ENCODE data around the gene CRNKL1. TPM values are rescaled to one million over a fixed set of nuclear protein-coding genes. Genes with fewer than 3 reads are reported as not detected.

Gene CRNKL1
- total RNA-seq = 22.7 and 34.1 TPM in 2 replicates

DNA sequence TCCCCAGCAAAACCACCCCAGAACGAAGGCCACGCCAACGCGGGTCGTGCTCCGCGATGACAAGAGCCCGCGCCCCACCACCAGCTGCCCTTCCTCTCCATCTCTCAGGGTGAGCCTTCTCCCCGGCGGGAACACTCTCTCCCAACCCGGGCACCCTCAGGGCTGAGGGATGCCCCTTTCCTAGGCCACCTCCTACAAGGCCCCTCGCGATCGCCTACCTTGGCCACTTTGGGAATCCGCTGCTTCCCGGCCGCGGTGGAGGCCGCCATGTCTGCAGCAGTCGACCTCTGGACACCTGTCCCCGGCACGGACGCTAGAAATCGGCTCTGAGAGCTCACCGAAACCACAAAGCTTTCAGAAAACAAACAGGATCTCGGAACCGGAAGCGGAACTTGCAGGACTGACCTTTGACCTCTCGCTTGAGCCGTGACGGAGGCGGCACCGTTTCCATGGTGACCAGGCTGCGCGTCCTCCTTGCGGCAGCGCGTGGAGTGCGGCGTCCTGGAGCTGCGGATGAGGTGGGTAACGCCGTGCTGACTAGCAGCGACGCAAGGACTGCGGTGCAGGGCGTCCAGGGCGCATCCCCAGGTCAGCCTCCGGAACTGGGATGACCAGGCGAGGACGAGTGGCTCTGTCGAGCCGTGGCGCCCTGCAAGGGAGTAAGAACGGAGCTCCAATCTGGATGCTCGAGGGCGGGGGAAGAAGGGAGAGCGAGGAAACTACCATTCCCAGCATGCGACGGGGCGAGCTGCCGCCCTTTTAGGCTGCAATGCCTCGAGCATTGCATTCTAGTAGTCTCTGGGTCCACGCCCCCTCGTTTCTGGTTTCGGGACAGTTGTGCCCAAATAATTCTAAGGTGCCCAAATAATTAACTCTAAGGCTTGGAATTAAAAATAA lies at the start of gene CRNKL1, which contains the start of gene CFAP61:
CRNKL1 (minus strand) TSS at position 393 of the 897 bp plus-strand sequence; CDS start at position 269, 124 bp downstream.
CFAP61 (plus strand) TSS at position 459 of the 897 bp plus-strand sequence. CDS start 4,122 bp downstream, outside the sequence.
- peak; percentile 87 for DNase-seq (ENCODE audit: low read depth, low spot score)

DNA sequence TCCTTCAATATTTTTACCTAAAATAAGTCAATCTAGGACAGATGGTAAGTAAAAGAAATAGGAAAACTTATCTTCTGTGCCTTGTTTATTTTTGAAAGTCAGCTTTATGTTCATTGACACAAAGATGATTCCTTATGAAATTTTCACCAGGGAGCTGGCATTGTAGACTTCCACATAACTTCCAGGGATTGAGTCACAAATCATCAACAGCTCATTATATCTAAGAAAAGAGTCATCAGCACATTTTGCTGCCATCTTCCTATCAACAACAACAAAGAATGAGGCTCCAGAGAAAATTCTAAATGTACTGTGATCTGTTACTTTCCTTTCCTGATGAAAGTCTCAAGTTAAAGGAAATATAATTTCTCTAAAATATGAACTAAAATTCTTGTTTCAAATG lies 48.6 kb upstream of the CRNKL1 start:
- DNase-seq (ENCODE audit: low read depth, low spot score) = no peak

DNA sequence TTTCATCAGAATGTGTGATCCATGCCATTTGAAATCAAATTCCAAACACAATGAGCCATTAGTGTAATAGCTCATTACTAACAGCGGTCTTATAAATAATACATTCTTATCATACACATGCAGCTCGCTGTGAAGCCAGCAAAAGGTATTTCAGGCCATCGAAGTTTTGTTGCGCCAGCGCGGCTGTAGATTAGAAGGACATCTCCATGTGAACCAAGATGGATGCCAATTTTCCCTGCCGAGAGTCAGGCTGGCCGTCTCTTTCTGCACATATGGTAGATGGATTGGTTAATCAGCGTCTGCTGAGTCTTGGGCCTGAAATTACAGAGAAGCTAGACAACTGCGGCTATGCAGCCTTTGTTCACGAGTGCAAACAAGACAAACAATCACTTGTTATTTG lies 44.2 kb upstream of the CRNKL1 start:
- DNase-seq (ENCODE audit: low read depth, low spot score) = no peak

DNA sequence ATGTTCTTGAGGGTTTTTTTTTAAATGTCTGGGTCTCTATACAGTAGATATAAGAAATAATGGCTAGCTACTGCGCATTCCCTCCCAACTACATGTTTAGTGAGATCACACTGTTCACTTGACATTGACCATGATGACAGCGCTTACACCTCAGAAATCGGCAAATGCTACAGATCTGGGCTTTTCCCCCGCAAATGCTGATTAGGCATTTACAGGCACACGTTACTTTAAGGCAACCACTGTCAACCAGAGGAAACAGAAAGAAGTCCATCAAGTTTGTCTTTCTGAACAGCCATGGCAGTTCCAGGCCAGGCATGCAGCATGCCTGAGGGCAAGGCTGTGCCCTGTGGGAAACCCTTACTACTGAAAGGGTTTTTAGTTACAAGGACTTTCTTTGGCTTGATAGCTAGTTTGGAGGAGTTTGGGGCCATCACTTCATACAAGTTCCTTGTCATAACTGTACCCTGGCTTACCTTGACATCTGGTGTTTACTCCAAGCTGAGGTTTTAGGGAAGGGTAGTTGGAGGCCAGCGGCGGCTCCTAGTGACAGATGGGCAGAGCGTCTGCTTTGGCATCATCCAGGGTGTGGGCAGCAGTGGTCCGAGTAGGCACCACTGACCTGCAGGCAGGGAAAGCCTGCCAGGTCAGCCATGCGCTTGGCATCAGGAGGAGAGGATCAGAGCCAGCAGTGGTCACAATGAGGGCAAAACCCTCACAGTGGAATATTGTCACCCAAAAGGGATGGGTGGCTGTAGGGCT lies 43.0 kb upstream of the CRNKL1 start:
- DNase-seq (ENCODE audit: low read depth, low spot score) = no peak

DNA sequence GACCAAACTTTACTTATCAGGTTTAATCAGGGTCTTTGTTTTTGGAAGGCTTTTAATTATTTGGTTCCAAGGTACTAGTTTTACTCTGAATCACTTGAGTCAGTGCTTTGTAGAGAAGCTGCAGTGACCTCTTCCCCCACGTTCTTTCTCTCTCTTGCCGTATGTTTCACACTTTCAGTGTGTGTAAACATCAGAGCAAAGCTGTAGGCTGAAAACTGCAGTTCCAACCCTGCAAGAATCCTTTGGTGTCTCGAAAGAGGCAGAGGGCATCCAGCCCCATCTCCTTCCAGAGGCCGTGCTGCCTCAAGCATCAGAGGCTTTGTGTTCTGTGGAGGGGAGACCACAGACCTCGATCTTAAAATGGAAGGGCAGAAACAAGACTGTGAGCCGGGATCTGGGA lies 42.1 kb upstream of the CRNKL1 start:
- no peak for DNase-seq (ENCODE audit: low read depth, low spot score)

DNA sequence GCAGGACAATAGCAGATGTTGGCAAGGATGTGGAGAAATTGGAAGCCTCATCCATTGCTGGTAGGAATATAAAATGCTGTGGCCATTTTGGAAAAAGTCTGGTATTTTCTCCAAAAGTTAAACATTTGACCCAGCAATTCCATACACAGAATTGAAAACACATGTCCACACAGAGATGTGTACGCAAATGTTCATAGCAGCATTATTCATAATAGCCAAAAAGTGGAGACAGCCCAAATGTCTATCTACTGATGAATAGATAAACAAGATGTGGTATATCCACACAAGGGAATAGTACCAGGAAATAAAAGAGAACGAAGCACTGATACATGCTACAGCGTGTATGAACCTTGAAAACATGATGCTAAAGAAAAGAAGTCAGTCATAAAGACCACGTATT lies 40.6 kb upstream of the CRNKL1 start:
- DNase-seq (ENCODE audit: low read depth, low spot score) = no peak

DNA sequence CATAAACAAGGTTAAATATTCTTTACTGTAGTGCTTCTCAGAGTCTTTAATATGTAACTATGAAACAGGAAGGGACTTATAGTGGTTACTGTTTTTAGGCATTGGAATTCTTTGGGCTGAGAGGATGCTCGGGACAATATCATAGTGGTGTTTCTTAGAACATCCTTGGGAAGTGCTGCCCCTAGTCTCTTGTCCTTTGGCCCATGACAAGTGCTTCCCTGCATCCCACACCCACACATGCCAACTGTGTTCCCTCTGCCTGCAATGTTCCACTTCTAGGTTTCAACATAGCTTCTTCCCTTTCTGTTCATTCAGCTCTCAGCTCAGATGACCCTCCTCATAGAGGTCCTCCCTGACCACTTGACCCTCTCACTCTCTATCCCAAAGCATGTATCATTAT lies 37.7 kb upstream of the CRNKL1 start:
- DNase-seq (ENCODE audit: low read depth, low spot score) = no peak

DNA sequence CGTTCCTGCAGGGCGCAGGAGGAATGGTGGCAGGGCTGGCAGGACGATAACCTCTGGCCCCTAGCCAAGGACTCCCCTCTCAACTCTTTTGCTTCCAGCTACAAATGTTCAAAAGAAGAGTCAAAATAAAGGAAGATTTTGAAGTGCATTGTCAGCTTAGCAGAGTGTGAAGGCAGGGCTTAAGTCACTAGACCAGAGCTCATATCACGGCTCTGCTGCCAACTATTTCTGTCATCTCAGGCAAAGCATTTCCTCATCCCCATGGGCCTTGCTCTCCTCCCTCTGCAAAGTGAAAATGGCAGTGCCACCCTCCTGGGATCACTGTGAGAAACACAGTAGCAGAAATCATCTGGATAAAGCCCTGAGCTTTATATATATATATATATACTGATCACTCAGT lies 36.8 kb upstream of the CRNKL1 start:
- DNase-seq (ENCODE audit: low read depth, low spot score) = no peak

DNA sequence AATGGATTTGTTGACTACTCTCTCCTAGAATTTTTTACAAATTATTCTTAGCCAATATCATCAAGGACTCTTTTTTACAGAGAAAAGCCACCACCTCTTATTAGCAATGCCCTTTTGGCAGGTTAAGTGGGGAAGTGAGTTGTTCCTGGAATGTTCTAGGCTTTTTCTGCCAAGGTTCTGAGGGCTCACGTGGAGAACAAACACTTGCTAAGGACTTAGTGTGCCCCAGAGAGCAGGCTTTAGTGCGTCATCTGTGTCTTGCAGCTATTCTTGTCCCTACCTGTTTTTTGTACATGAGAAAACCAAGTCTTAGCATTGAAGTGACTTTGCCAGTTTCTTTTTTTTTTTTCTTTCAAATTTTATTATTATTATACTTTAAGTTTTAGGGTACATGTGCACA lies 33.5 kb upstream of the CRNKL1 start:
- no peak for DNase-seq (ENCODE audit: low read depth, low spot score)

DNA sequence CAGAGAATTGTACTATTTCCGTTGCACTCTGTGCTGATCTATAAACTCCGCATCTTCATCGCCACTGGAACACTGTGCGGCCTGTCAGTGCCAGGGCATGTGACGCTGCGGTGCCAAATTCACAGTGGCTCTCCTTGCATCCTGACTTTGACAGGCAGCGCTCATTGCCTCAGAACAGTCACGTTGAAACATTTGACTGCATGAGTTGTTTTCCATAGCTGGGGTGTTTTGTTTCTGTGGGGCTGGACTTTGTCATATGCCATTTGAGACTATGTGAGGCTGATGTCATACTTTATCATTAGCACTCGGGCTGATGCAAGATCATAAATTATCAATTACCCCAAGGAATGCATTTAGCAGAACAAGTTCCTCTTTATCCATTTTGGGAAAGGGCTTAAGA lies 32.8 kb upstream of the CRNKL1 start:
- DNase-seq (ENCODE audit: low read depth, low spot score) = no peak

DNA sequence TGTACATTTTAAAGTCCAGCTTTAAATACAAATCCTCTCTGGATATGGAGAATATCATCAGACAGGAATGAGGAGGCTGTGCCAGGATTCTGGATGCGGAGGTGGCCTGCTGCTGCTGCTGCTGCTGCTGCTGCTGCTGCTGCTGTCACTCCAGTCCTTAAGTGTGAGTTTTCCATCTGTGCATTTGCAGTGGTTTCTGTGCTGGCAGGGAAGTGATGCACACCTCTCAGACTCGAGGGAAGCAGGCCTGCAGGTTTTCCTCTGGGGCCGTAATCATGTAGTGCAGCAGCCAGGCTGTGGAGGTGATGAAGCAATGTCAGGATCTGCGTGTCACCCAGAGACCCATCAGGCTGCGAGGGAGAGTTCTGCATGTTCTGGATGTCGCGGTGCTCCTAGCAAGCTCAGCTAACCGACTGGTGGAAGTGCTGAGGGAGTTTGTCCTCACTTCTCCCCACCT lies 32.1 kb upstream of the CRNKL1 start:
- DNase-seq (ENCODE audit: low read depth, low spot score) = no peak

DNA sequence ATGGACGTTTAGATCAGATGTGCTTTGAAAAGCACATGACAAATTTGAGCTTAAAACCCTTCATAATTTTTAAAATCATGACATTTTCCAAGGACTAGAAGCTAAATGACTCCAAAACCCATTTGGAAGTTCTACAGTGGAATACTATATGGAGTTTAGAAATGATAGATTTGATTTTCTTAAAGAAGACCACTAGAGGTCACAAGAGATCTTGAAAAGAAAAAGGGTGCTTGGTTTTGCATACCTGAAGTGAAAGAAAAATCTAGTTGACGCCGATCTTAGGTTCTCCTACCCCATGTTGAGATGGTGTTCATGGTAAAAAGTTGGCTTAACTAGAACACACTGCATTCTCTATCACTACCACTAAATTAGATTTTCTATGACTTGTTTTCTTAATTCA lies 31.5 kb upstream of the CRNKL1 start:
- DNase-seq (ENCODE audit: low read depth, low spot score) = no peak

DNA sequence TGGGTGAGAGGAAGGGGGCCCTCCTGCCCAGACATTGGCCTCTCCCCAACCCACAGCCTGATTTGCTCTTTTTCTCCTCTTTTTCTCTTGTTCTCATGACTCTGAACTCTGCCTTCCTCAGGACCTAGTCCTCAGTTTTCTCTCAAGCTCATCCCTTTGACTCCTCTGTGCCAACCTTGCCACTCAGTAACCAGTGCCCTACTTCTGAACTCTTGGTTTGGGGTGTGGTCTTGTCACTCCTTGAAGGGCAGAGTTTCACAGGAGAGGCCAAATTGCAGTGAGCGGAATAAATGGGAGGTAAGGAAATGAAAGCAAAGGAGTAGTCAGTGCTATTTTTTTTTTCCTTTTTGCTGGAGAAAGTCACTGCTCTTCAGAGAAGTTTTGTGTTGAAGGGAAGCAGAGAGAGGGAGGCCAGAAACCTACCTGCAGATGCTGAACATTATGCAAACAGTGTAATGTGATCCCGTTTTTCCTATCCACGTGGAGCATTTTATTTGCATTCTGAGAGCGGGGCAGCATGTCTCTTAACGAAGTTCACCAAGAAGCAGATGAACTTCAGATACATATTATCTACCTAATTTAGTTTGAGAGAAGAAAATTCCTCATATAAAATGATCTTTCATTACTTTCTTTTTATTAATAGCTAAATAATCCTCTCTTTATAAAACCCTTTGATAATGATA lies 27.0 kb upstream of the CRNKL1 start:
- no peak for DNase-seq (ENCODE audit: low read depth, low spot score)

DNA sequence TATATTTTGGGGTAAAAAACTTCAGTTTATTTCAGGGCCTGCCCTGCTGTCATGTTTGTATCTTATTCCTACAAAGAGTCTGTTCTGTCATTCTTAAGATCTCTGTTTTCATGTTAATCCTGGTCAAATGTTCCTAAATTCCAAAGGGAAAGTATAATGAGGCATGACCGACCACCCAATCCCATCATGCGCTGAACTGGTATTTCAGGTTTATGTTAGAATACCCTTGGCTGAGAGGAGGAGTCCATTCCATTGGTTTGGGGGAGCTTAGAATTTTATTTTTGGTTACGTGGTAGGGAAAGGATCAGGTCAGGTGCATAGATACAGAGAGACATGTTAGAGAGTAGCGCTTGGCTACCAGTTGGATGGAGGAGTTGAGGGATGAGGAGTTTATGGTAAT lies 25.8 kb upstream of the CRNKL1 start:
- no peak for DNase-seq (ENCODE audit: low read depth, low spot score)

DNA sequence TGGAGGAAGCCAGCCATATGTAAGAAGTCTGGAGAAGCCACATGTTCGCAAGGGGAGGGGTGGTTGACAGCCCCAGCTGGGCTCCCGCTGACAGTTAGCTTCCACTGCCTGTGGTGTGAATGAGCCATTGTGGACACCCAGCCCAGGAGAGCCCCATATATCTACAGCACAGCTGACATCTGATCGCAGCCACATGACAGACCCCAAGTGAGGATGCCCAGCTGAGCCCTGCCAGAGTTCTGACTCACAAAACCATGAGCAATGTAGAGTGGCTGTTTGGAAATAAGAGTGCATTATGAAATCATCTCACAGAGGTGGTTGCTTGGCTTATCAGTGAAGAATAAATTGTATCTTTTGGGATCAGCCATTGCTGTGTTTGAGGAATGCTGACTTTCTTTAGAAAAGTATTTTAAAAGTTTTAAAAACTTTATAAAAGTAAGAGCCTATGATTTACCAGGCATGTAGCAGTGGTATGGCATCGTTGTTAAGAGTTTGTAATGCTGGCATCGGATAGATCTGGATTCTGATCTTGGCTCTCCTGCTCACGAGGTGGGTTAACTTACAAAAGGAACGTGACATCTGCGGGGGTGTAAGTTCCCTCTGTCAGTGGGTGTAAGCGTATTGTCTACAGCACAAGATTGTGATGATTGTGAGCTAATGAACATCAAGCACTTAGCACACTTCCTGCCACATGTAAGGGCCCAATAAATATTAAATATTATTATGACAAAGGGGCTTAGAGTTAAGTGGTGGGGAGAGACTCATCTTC lies 24.2 kb upstream of the CRNKL1 start:
- DNase-seq (ENCODE audit: low read depth, low spot score) = no peak

DNA sequence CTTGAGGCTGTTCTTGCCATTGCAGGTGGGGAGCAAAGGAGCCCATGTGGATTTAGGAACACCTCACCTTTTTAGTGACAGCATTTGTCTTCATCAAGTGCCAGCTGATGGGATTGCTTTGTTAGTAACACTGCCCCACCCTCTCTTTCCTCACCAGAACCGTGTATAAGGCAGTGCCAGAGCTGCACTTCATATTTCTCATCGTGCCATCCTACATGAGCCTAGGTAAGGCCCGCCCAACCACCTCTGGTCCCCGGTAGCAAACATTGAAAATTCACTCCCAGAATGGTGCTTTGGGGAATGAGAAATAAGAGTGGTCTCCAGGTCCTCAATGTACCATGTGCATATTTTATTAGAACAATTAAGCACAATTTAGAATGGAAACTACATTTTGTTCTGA lies 22.8 kb upstream of the CRNKL1 start:
- DNase-seq (ENCODE audit: low read depth, low spot score) = no peak

DNA sequence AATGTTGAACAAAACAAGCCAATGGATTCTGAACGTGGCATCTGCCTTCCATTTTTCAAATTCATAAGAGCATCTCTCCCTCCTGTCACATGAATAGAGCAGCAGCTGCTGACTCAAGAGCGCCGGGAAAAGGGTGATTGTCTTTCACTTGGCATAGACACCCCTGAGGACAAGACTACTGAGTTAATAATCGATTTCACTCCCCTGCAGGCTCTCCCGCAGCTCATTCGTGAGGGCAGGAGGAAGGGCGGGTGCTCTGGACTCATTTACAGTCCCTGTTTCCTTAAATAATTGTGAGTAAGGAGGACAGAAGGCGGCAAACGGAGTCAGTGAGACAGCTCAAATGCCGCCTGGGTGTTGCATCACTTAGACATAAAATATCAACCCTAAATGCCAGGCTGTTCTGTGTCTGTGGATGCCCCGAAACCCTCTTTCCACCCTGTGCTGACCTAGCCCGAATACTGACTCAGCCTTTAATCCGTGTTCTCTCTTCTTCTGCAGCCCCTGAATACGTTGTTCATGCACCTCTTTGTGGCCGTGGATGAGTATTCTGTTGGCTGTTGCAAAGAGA lies 21.6 kb upstream of the CRNKL1 start:
- no peak for DNase-seq (ENCODE audit: low read depth, low spot score)

DNA sequence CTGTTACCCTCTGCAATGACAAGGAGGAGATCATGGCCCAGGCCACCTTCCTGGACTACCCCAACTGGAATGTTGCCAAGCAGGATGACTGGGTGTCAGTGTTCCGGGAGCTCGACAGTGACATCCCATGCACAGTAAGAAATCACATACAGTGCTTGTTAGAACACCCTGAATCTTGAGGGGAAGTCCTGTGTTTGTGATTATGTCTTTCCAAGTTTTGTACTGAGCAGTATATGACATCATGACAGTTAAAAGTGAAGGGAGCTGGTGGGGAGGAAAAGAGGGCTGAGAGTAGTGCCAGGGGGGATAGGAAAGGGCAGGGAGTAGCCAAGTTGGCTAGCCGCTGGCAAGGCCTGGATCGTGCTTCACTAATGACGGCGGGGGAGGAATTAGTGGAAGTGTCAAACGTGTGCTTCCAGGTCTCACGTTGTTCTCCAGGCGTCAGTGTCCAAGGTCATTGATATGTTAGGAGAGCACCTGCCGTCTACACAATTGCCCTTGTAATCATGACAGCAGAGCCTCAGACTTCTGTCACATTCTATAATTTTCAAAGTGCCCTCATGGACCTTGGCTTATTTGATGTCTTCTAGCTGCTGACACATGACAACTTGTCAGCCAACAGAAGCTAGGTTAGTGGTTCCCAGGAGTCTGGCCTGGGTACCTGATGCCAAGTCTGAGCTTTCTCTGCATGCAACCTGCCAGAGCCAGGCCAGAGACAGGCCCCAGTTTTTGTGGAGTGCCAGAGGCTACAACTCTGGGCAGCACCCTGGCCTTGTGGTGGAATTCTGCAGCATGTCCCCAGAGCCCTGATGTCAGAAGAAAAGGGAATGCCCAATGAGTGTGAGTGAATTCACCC lies 18.8 kb upstream of the CRNKL1 start:
- DNase-seq (ENCODE audit: low read depth, low spot score) = no peak

DNA sequence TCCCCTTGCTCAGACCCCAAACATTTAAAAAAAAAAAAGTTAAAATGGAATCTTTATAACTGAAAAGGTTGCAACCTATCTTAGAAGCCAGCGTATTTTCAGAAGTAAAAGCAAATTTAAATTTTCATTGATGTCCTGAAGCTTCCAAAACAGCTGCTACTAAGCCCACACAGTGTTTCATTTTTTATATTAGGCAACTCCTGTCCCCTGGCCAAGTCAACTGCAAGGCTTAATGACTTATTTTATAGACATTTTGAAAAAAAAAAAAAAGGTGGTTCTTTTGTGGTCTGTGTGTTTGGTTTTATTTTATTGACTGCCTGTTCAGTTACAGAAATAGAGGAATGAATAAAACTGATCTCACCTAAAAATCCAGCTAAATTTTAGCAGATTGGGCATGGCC lies 13.1 kb upstream of the CRNKL1 start:
- no peak for DNase-seq (ENCODE audit: low read depth, low spot score)
